Loucy (cell line): ENCODE results near the gene CSGALNACT2.

Experiments used
- H2AFZ ChIP-seq: fragments of 200-600 bp; sonication (generic); 2 replicates; pipeline ENCODE4 v1.6.0; 2016; ENCODE audit warnings: antibody characterized with exemption, mild to moderate bottlenecking, low read length, moderate library complexity
- H3F3A ChIP-seq: fragments of 200-600 bp; 2 replicates; pipeline ENCODE4 v1.6.0; 2016; ENCODE audit warnings: antibody characterized with exemption, low read depth, mild to moderate bottlenecking
- H3K27me3 ChIP-seq: fragments of 200-600 bp; sonication (generic); 2 replicates; pipeline ENCODE4 v1.6.1; 2014; ENCODE audit warnings: low read length, mild to moderate bottlenecking; ENCODE audit not compliant: insufficient read depth, poor library complexity, severe bottlenecking
- H3K36me3 ChIP-seq: fragments of 200-600 bp; sonication (generic); 2 replicates; pipeline ENCODE4 v1.6.1; 2016; ENCODE audit warnings: low read length; ENCODE audit not compliant: insufficient read depth
- H3K4me1 ChIP-seq: fragments of 200-600 bp; sonication (generic); 2 replicates; pipeline ENCODE4 v1.5.1; 2014; ENCODE audit warnings: low read length, mild to moderate bottlenecking; ENCODE audit not compliant: insufficient read depth, poor library complexity, severe bottlenecking
- H3K4me2 ChIP-seq: fragments of 200-600 bp; sonication (generic); 2 replicates; pipeline ENCODE4 v1.6.0; 2014; ENCODE audit warnings: antibody characterized with exemption, low read length, low read depth, mild to moderate bottlenecking; ENCODE audit not compliant: poor library complexity, severe bottlenecking
- H3K4me3 ChIP-seq: fragments of 200-600 bp; sonication (generic); 2 replicates; pipeline ENCODE4 v1.5.1; 2014; ENCODE audit warnings: low read length, mild to moderate bottlenecking, mixed read lengths; ENCODE audit not compliant: poor library complexity, severe bottlenecking
- H3K79me2 ChIP-seq: fragments of 200-600 bp; sonication (generic); 2 replicates; pipeline ENCODE4 v1.6.1; 2014; ENCODE audit warnings: low read length; ENCODE audit not compliant: insufficient read depth
- H3K9ac ChIP-seq: fragments of 200-600 bp; sonication (generic); 2 replicates; pipeline ENCODE4 v1.6.0; 2014; ENCODE audit warnings: mild to moderate bottlenecking, low read depth, low read length, moderate library complexity; ENCODE audit not compliant: poor library complexity, severe bottlenecking
- H3K9me2 ChIP-seq: fragments of 200-600 bp; sonication (generic); replicated peaks from 2 replicates; pipeline ENCODE4 v1.6.1; 2016; ENCODE audit warnings: low read depth, low read length, mixed read lengths
- H3K9me3 ChIP-seq: fragments of 200-600 bp; sonication (generic); 2 replicates; pipeline ENCODE4 v1.6.1; 2014; ENCODE audit warnings: mild to moderate bottlenecking, antibody characterized with exemption, low read length, low read depth; ENCODE audit not compliant: insufficient read depth
- H4K20me1 ChIP-seq: fragments of 200-600 bp; sonication (generic); 2 replicates; pipeline ENCODE4 v1.6.0; 2014; ENCODE audit warnings: antibody characterized with exemption, low read length, mild to moderate bottlenecking; ENCODE audit not compliant: insufficient read depth, poor library complexity, severe bottlenecking
- CTCF ChIP-seq: fragments of 200-600 bp; sonication (generic); conservative IDR thresholded peaks from 2 replicates; pipeline ENCODE4 v1.5.1; 2014; ENCODE audit warnings: mild to moderate bottlenecking, antibody characterized with exemption, low read length
- EZH2phosphoT487 ChIP-seq: fragments of 200-600 bp; IDR thresholded peaks from 2 replicates; pipeline ENCODE4 v1.6.1; 2018; ENCODE audit warnings: antibody characterized with exemption, mild to moderate bottlenecking, moderate library complexity, borderline replicate concordance

Gene CSGALNACT2

GRCh38 chr10:43170491-43170890 is 32.2 kb downstream of the CSGALNACT2 start:
- Histone ChIP-seq H4K20me1 (no peaks in the 10 kb centered on the region), H3K27me3 (no peaks in the 10 kb centered on the region), H3K9ac (no peak overlapping the region), H3K79me2 (no peaks in the 10 kb centered on the region), H3K4me1 (peaks cover 17% of the 10 kb centered on the region), H2AFZ (no peak overlapping the region), H3F3A (no peaks in the 10 kb centered on the region), H3K4me3 (no peak overlapping the region), H3K4me2 (no peak overlapping the region), H3K9me3 (no peaks in the 10 kb centered on the region), H3K9me2 (no peaks in the 10 kb centered on the region), H3K36me3 (peaks cover 30% of the 10 kb centered on the region; the same call in 1 of the 2 replicates)
- TF ChIP-seq CTCF (no peak), EZH2phosphoT487 (no peak)

GRCh38 chr10:43172645-43173044 is 34.4 kb downstream of the CSGALNACT2 start:
- no peak overlapping the region for H2AFZ ChIP-seq
- TF ChIP-seq CTCF (no peak), EZH2phosphoT487 (no peak)
- H3K4me2 ChIP-seq: no peak overlapping the region
- no peak overlapping the region for H3K9ac ChIP-seq
- no peak overlapping the region for H3K4me3 ChIP-seq
- H3K9me3 ChIP-seq: no peaks in the 10 kb centered on the region
- no peaks in the 10 kb centered on the region for H3K9me2 ChIP-seq
- no peaks in the 10 kb centered on the region for H4K20me1 ChIP-seq
- peaks cover 45% of the 10 kb centered on the region for H3K36me3 ChIP-seq
- no peaks in the 10 kb centered on the region for H3K79me2 ChIP-seq
- H3F3A ChIP-seq: no peaks in the 10 kb centered on the region
- peaks cover 7% of the 10 kb centered on the region for H3K4me1 ChIP-seq
- no peaks in the 10 kb centered on the region for H3K27me3 ChIP-seq

- Histone ChIP-seq H3K9ac (no peak overlapping the region), H3K4me3 (no peak overlapping the region), H3K27me3 (no peaks in the 10 kb centered on the region), H2AFZ (no peak overlapping the region), H3K9me2 (no peaks in the 10 kb centered on the region), H3K4me2 (no peak overlapping the region), H3F3A (no peaks in the 10 kb centered on the region), H3K4me1 (peaks cover 7% of the 10 kb centered on the region), H3K36me3 (peaks cover 50% of the 10 kb centered on the region), H4K20me1 (no peaks in the 10 kb centered on the region), H3K79me2 (no peaks in the 10 kb centered on the region), H3K9me3 (no peaks in the 10 kb centered on the region)
- TF ChIP-seq CTCF: no peak
- TF ChIP-seq EZH2phosphoT487: no peak
Observed at GRCh38 chr10:43173120-43173519, 34.9 kb downstream of the CSGALNACT2 start.
